CD14-positive monocyte (primary cell): ENCODE measurements around the gene SASH1. TPM values are rescaled to one million over a fixed set of nuclear protein-coding genes. Genes with fewer than 3 reads are reported as not detected.

Experiments
- DNase-seq, 3 donors: peaks; one replicate each; pipeline ENCODE4 v3.0.0-alpha.2; 2011 to 2022
- H2AFZ ChIP-seq: 2 replicates; pipeline ENCODE4 v1.6.0; 2012; ENCODE audit warnings: mild to moderate bottlenecking, low read depth, low read length, inconsistent platforms; ENCODE audit not compliant: insufficient read depth, poor library complexity, severe bottlenecking
- H3K27ac ChIP-seq, 2 donors: 1 replicate in 1 of 2; 2 replicates in 1 of 2; pipeline ENCODE4 v1.5.1; 2012 to 2013; ENCODE audit warnings: low read length in 2 of 2, control low read depth in 1 of 2, inconsistent platforms in 1 of 2, low read depth in 1 of 2, mild to moderate bottlenecking in 1 of 2
- H3K27me3 ChIP-seq, 2 donors: one replicate each; pipeline versions ENCODE4 v1.6.0 to v1.6.1; 2011 to 2013; ENCODE audit warnings: low read length in 2 of 2; ENCODE audit not compliant: control insufficient read depth in 2 of 2, insufficient read depth in 2 of 2
- H3K36me3 ChIP-seq, 2 donors: replicated peaks in 1 of 2; 1 replicate in 1 of 2; 2 replicates in 1 of 2; pipeline versions ENCODE4 v1.5.1 to v1.6.1; 2012 to 2013; ENCODE audit warnings: low read length in 2 of 2, control low read depth in 1 of 2, inconsistent platforms in 1 of 2, mild to moderate bottlenecking in 1 of 2; ENCODE audit not compliant: insufficient read depth in 2 of 2, control insufficient read depth in 1 of 2
- H3K4me1 ChIP-seq, 2 donors: 1 replicate in 1 of 2; 2 replicates in 1 of 2; pipeline versions ENCODE4 v1.5.1 to v1.6.1; 2012 to 2013; ENCODE audit warnings: low read length in 2 of 2, control low read depth in 1 of 2, inconsistent platforms in 1 of 2, mild to moderate bottlenecking in 1 of 2, moderate library complexity in 1 of 2; ENCODE audit not compliant: insufficient read depth in 2 of 2, control insufficient read depth in 1 of 2
- H3K4me2 ChIP-seq: replicated peaks from 2 replicates; pipeline ENCODE3; 2012; ENCODE audit warnings: low read length, moderate library complexity, mild to moderate bottlenecking; ENCODE audit not compliant: poor library complexity, severe bottlenecking; ENCODE audit errors: extremely low read depth
- H3K4me3 ChIP-seq, 3 experiments: fragments of 200-600 bp in 1 of 3; sonication (generic) in 1 of 3; replicated peaks in 1 of 3; 1 replicate in 2 of 3; 2 replicates in 1 of 3; pipeline ENCODE4 v1.5.1; 2011 to 2013; ENCODE audit warnings: low read length in 3 of 3, mild to moderate bottlenecking in 3 of 3, control low read depth in 2 of 3, low read depth in 2 of 3, inconsistent platforms in 1 of 3, moderate library complexity in 1 of 3
- H3K79me2 ChIP-seq: 2 replicates; pipeline ENCODE4 v1.6.0; 2012; ENCODE audit warnings: mild to moderate bottlenecking, control low read depth, inconsistent platforms, low read length, moderate library complexity; ENCODE audit not compliant: insufficient read depth
- H3K9ac ChIP-seq: 2 replicates; pipeline ENCODE4 v1.6.0; 2017; ENCODE audit warnings: low read length, mild to moderate bottlenecking; ENCODE audit not compliant: insufficient read depth, poor library complexity, severe bottlenecking
- H3K9me3 ChIP-seq, 2 donors: replicated peaks in 1 of 2; 1 replicate in 1 of 2; 2 replicates in 1 of 2; pipeline versions ENCODE4 v1.5.1 to v1.6.1; 2012 to 2013; ENCODE audit warnings: low read length in 2 of 2, control low read depth in 1 of 2; ENCODE audit not compliant: control insufficient read depth in 1 of 2, insufficient read depth in 1 of 2
- H4K20me1 ChIP-seq: 2 replicates; pipeline ENCODE4 v1.6.0; 2012; ENCODE audit warnings: mild to moderate bottlenecking, low read length, control low read depth, moderate library complexity; ENCODE audit not compliant: insufficient read depth
- H3K27ac Mint-ChIP-seq, 7 donors: one replicate each; pipeline ENCODE4 v1.8.0; 2020; ENCODE audit warnings: mild to moderate bottlenecking in 7 of 7, mixed read lengths in 7 of 7, moderate library complexity in 6 of 7, inconsistent platforms in 2 of 7
- H3K27me3 Mint-ChIP-seq, 3 donors: one replicate each; pipeline ENCODE4 v1.8.0; 2021 to 2022; ENCODE audit warnings: low read depth in 3 of 3, mild to moderate bottlenecking in 3 of 3, mixed read lengths in 3 of 3, moderate library complexity in 3 of 3, inconsistent platforms in 1 of 3
- H3K36me3 Mint-ChIP-seq, 2 donors: one replicate each; pipeline ENCODE4 v1.8.0; 2020; ENCODE audit warnings: mixed read lengths in 2 of 2, inconsistent platforms in 1 of 2, mild to moderate bottlenecking in 1 of 2
- H3K4me1 Mint-ChIP-seq: one replicate; pipeline ENCODE4 v1.8.0; 2020; ENCODE audit warnings: mild to moderate bottlenecking, mixed read lengths
- H3K4me3 Mint-ChIP-seq, 2 donors: one replicate each; pipeline ENCODE4 v1.8.0; 2020; ENCODE audit warnings: mild to moderate bottlenecking in 2 of 2, mixed read lengths in 2 of 2, moderate library complexity in 1 of 2
- H3K9me3 Mint-ChIP-seq, 7 donors: one replicate each; pipeline ENCODE4 v1.8.0; 2020 to 2022; ENCODE audit warnings: mixed read lengths in 7 of 7, mild to moderate bottlenecking in 6 of 7, moderate library complexity in 6 of 7, inconsistent platforms in 2 of 7
- WGBS: methylation state at CpG from one replicate; pipeline ENCODE4 v1.1.5; 2013; ENCODE audit warnings: missing lambda C conversion rate; ENCODE audit not compliant: insufficient coverage; 5-methylcytosine and 5-hydroxymethylcytosine counted together
- intact Hi-C, 2 donors: fragments of 100-400 bp; cut with micrococcal nuclease; formaldehyde crosslinking; loops; one replicate each; pipeline versions ENCODE4 v1.15.0 to v1.15.1; 2023
- polyA plus RNA-seq, 3 donors: library from polyadenylated mRNA; depleted of rRNA in 1 of 3; unstranded in 2 of 3; stranded (reverse) in 1 of 3; fragments of 300-500 nt in 2 of 3; fragments of >200 nt in 1 of 3; fragmentation: Illumina TruSeq in 2 of 3; gene quantifications; 1 replicate in 2 of 3; 2 replicates in 1 of 3; pipeline ENCODE4 v1.2.3, GENCODE V29; 2012 to 2021
- TF ChIP-seq, protein P1 (sequence below): fragments of 200-600 bp; IDR thresholded peaks from one replicate; pipeline ENCODE4 v1.8.0; 2022; ENCODE audit warnings: antibody characterized with exemption, mild to moderate bottlenecking

SASH1 gene
- polyA plus RNA-seq, 3 donors, result 0.90 to 5.1 (median 4.7) TPM

DNA sequence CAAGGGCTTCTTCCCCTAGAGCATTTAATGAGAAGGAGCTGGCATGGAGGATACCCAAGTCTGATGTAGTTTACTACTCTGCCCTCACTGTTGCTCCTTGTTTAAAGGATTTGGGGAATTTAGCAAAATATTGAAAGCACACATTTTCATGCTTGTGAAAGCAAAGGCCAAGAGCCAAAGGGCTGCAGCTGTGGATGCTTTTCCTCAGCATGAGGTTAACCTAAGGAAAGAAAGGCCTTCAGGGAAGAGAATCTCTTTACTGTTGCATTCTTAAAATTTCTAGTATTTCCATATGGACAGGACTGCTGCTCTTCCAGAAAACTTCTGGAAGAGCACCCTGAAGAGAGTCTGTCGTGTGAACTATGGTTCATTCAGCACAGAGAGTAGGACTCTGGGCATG, 45.9 kb upstream of the SASH1 start:
- peaks cover 0 to 3% of the 10 kb centered on the region in 2 donors for H3K27me3 ChIP-seq
- no peak overlapping the region for H3K27ac ChIP-seq
- H3K9me3 Mint-ChIP-seq, result no peaks in the 10 kb centered on the region
- H2AFZ ChIP-seq, result no peak overlapping the region
- H3K27me3 Mint-ChIP-seq, result peaks cover 0 to 13% (median 12%) of the 10 kb centered on the region in 3 donors
- H3K36me3 ChIP-seq, result no peaks in the 10 kb centered on the region
- no peak overlapping the region for H3K4me3 Mint-ChIP-seq
- DNase-seq, result no peak
- intact Hi-C loops, result no loop called here
- no peak overlapping the region for H3K4me3 ChIP-seq
- no peaks in the 10 kb centered on the region for H3K4me1 ChIP-seq
- 100% methylated on average over 1 of the region's 1 CpG for WGBS
- H3K79me2 ChIP-seq, result no peaks in the 10 kb centered on the region
- no peak overlapping the region for H3K9ac ChIP-seq
- H3K4me2 ChIP-seq, result no peak overlapping the region
- H4K20me1 ChIP-seq, result no peaks in the 10 kb centered on the region
- H3K27ac Mint-ChIP-seq, result no peak overlapping the region
- H3K4me1 Mint-ChIP-seq, result no peaks in the 10 kb centered on the region
- TF ChIP-seq, protein P1, sequence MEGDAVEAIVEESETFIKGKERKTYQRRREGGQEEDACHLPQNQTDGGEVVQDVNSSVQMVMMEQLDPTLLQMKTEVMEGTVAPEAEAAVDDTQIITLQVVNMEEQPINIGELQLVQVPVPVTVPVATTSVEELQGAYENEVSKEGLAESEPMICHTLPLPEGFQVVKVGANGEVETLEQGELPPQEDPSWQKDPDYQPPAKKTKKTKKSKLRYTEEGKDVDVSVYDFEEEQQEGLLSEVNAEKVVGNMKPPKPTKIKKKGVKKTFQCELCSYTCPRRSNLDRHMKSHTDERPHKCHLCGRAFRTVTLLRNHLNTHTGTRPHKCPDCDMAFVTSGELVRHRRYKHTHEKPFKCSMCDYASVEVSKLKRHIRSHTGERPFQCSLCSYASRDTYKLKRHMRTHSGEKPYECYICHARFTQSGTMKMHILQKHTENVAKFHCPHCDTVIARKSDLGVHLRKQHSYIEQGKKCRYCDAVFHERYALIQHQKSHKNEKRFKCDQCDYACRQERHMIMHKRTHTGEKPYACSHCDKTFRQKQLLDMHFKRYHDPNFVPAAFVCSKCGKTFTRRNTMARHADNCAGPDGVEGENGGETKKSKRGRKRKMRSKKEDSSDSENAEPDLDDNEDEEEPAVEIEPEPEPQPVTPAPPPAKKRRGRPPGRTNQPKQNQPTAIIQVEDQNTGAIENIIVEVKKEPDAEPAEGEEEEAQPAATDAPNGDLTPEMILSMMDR, result no peak
- no peaks in the 10 kb centered on the region for H3K36me3 Mint-ChIP-seq
- no peaks in the 10 kb centered on the region for H3K9me3 ChIP-seq

- peaks cover 0 to 13% (median 7%) of the 10 kb centered on the region in 3 donors for H3K27me3 Mint-ChIP-seq
- TF ChIP-seq, protein P1, result no peak
- H3K4me3 Mint-ChIP-seq, result no peak overlapping the region
- H3K9me3 ChIP-seq, result no peaks in the 10 kb centered on the region
- H3K4me3 ChIP-seq, result no peak overlapping the region
- H3K27me3 ChIP-seq, result no peaks in the 10 kb centered on the region
- H3K4me1 ChIP-seq, result no peaks in the 10 kb centered on the region
- intact Hi-C loops, result no loop called here
- H3K36me3 ChIP-seq, result no peaks in the 10 kb centered on the region
- no peak overlapping the region for H2AFZ ChIP-seq
- no peak for DNase-seq
- no peaks in the 10 kb centered on the region for H4K20me1 ChIP-seq
- H3K27ac ChIP-seq, result no peak overlapping the region
- H3K79me2 ChIP-seq, result no peaks in the 10 kb centered on the region
- no peak overlapping the region for H3K9ac ChIP-seq
- H3K27ac Mint-ChIP-seq, result no peak overlapping the region
- H3K4me1 Mint-ChIP-seq, result no peaks in the 10 kb centered on the region
- no peaks in the 10 kb centered on the region for H3K9me3 Mint-ChIP-seq
- H3K4me2 ChIP-seq, result no peak overlapping the region
- no peaks in the 10 kb centered on the region for H3K36me3 Mint-ChIP-seq
These were observed 44.0 kb upstream of the SASH1 start for GRCh38 chr6:148298683-148299082.
